GM18867 (cell line): ENCODE results near the gene SERTM1.

Experiments used
- ATAC-seq: cut with Tn5 transposase; IDR thresholded peaks from one replicate; pipeline ENCODE4 v1.9.1; 2021; ENCODE audit warnings: mild to moderate bottlenecking, moderate library complexity; ENCODE audit not compliant: unreplicated experiment

The SERTM1 gene

GRCh38 chr13:36673838-36674326 lies at the start of gene SERTM1:
Gene SERTM1 (plus strand): TSS chr13:36674020. CDS start chr13:36695079, 21,059 bp downstream.
- no peak for ATAC-seq

- ATAC-seq, result no peak
Observed at GRCh38 chr13:36628377-36629056, 45.3 kb upstream of the SERTM1 start.

GRCh38 chr13:36629057-36629385 lies 44.8 kb upstream of the SERTM1 start:
- no peak for ATAC-seq

GRCh38 chr13:36630181-36630803 lies 43.5 kb upstream of the SERTM1 start:
- ATAC-seq, result no peak

- no peak for ATAC-seq
Observed at GRCh38 chr13:36639610-36640009, 34.2 kb upstream of the SERTM1 start.

- ATAC-seq, result no peak
Observed at GRCh38 chr13:36650611-36651010, 23.2 kb upstream of the SERTM1 start.

- ATAC-seq, result no peak
Observed at GRCh38 chr13:36665630-36666029, 8.2 kb upstream of the SERTM1 start.

- no peak for ATAC-seq
Observed at GRCh38 chr13:36666477-36667229, 7.2 kb upstream of the SERTM1 start.

GRCh38 chr13:36668316-36668715 lies 5.5 kb upstream of the SERTM1 start:
- no peak for ATAC-seq

- no peak for ATAC-seq
Observed at GRCh38 chr13:36673352-36673751, 468 bp upstream of the SERTM1 start.

- no peak for ATAC-seq
Observed at GRCh38 chr13:36674337-36675212, 755 bp downstream of the SERTM1 start.

- ATAC-seq, result no peak
Observed at GRCh38 chr13:36675213-36675536, 1.4 kb downstream of the SERTM1 start.

- no peak for ATAC-seq
Observed at GRCh38 chr13:36680913-36681312, 7.1 kb downstream of the SERTM1 start.

- no peak for ATAC-seq
Observed at GRCh38 chr13:36681894-36682624, 8.2 kb downstream of the SERTM1 start.

GRCh38 chr13:36683701-36684100 lies 9.9 kb downstream of the SERTM1 start:
- ATAC-seq, result no peak

GRCh38 chr13:36685927-36686326 lies 12.1 kb downstream of the SERTM1 start:
- no peak for ATAC-seq

GRCh38 chr13:36696410-36697010 lies 22.7 kb downstream of the SERTM1 start:
- ATAC-seq, result no peak

- no peak for ATAC-seq
Observed at GRCh38 chr13:36700170-36700569, 26.4 kb downstream of the SERTM1 start.

- ATAC-seq, result no peak
Observed at GRCh38 chr13:36706755-36707154, 32.9 kb downstream of the SERTM1 start.
